GM19023 (cell line): ENCODE measurements around the gene EIF4E.
A peak's percentile ranks its signal among the peaks of the same experiment; 100 is the strongest.
"Not testable (repeated sequence)": the region's sequence is repeated elsewhere in the genome, so short reads cannot be mapped to it uniquely, and the experiment has no call there.

Source experiments
- ATAC-seq: cut with Tn5 transposase; IDR thresholded peaks from one replicate; pipeline ENCODE4 v1.9.1; 2021; ENCODE audit warnings: mild to moderate bottlenecking, moderate library complexity; ENCODE audit not compliant: unreplicated experiment

EIF4E gene

DNA sequence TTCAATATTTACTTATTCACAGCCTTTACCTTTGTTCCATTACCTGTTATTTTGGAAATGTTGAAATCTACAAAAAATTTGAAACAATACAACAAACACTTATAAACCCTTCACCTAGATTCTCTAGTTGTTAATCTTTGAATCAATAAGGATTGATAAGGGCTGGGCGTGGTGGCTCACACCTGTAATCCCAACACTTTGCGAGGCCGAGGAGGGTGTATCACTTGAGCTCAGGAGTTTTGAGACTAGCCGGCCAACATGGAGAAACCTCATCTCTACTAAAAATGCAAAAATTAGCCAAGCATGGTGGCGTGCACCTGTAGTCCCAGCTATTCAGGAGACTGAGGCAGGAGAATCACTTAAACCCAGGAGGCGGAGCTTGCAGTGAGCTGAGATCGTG lies 5.9 kb upstream of the EIF4E start:
- ATAC-seq = not testable (repeated sequence)

DNA sequence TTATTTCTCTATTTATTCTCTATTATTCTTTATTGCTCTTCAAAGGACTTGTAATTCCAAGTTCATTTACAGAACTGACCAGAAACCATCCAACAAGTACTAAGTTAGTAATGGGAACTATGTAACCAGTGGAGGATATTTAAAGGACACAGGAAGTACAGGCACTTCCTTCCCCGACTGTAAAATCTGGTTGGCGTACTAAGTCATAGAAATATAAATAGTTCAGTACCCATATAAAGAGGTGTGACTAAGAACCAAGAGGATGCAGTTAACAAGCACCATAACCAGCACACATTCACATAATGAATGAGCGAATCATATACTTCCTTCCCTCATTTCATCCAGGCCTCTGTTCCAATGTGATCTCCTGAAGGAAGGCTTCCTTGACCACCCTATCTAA lies 3.6 kb upstream of the EIF4E start:
- no peak for ATAC-seq

DNA sequence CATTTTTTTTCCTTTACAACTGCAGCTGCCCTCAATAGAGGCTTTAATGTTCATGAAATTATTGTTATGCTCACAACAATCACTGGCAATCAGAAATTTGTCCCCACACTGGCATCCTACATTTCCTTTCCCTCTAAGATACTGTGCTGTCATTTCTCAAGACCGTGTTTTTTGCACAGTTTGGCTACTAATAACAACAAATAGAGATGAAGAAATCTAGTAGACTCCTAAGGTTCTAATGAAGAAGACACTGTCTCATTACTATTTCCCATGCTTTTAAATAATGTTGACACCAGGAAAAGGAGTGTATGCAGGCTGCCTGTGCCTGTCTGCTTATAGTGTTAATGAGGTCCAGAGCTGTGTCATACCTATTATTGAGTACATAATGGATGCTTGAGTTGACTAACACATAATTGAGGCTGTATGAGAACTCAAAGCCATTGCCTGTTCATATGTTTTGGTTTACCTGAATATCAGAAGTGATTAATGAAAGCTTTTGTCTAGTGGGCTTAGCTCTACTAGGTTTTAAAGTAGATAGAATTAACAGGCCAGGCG lies 1.5 kb upstream of the EIF4E start:
- no peak for ATAC-seq

DNA sequence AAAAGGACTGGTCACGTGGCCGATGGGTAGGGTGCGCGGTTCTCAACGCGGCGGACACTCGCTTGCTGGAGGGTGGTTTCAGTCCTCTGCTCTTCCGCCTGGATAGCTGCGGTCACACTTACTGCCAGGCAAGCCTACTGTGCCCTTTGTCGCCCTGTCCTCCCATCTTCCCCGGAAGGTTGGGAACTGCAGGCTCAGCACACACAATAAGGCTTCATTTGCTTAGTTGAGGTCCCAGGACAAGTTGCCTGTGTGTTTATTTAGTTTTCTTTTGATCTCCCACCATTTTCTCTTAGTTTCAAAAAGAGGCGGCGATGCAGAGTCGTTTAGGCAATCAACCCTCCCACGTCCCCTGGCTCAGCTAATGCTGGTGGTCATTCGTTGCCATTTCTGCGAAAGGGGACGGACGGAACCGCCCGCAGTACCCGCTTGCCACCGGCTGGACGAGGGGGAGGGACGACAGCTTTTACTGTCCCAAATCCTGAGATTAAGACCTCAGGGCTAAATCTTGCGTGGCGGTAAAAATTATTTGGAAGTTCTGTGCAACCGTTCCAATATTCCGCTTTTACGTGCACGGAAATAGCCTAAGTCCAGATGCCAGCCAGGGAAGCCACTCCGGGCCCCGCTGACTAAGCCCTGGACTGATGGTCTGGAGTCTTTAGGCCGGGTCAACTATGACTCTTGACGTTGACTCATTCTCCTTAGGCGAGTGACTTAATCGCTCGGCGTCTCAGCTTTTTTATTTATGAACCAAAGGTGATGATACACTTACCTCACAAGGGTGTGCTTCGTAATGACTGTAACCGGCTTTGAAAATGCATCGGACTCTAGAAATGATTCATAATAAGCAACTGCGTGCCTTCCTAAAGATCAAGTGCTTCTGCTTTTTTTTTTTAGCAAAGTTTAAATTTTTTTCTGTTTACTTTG lies 671 bp upstream of the EIF4E start:
- peak; percentile 33 for ATAC-seq

DNA sequence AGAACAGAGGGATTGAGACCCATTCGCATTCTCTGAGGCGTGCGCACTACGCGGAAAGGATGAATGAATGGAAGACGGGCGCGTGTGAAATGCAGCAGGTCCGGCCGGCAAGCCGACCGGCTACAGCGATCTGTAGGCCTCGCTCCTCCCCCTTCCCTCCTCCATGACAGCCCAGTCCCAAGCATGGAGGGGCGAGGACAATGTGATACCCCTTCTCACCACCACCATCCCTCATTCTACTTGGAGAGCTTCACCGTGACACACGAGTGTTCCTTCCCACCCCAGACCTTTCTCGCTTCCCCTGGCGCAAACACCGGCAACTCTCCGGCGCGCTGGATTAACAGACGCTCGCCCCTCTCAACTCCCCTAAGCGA lies 815 bp downstream of the EIF4E start:
- peak; percentile 45 for ATAC-seq

DNA sequence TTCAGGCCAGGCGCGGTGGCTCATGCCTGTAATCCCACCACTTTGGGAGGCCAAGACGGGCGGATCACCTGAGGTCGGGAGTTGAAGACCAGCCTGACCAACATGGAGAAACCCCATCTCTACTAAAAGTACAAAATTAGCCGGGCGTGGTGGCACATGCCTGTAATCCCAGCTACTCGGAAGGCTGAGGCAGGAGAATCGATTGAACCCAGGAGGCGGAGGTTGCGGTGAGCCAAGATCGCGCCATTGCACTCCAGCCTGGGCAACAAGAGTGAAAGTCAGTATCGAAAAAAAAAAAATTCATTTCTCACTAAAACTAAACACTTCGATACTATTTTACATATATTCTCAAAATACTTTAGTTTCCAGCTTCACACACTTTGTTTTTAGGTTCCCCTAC lies 2.7 kb downstream of the EIF4E start:
- ATAC-seq = not testable (repeated sequence)

DNA sequence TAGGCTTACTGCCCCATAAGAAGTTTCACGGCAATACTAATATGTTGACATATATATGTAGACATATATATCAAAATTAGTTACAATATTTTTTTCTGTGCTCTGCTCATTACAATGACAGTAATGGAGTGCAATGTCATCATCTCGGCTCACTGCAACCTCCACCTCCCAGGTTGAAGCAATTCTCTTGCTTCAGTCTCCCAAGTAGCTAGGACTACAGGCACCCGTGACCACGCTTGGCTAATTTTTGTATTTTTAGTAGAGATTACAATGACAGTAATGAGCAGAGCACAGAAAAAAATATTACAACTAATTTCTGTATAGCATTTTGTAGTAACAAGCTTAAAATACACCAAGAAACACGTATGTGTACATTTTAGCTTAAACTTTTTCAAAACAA lies 7.6 kb downstream of the EIF4E start:
- ATAC-seq = no peak

DNA sequence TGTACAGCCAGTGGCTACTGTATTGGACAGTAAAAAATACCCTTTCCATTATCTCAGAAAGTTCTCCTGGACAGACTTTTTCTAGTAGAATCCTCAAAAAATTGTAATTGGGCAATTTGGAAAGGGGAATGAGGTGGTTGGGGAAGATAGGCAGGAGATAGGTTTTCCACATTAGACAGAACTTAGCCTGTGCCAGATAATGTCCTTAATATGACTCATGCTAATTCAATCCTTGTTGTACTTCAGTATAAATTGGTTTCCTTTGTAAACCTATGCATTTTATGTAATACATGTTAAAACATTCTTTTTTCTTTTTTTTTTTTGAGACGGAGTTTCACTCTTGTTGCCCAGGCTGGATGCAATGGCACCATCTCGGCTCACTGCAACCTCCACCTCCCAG lies 8.9 kb downstream of the EIF4E start:
- no peak for ATAC-seq

DNA sequence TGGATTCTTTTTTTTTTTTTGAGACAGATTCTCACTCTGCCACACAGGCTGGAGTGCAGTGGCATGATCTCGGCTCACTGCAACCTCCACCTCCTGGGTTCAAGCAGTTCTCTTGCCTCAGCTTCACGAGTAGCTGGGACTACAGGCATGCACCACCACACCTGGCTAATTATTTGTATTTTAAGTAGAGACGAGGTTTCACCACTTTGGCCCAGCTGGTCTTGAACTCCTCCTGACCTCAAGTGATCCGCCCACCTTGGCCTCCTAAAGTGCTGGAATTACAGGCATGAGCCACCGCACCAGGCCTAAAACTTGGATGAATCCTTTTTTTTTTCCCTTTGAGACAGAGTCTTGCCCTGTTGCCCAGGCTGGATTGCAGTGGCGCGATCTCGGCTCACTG lies 18.2 kb downstream of the EIF4E start:
- ATAC-seq = not testable (repeated sequence)

DNA sequence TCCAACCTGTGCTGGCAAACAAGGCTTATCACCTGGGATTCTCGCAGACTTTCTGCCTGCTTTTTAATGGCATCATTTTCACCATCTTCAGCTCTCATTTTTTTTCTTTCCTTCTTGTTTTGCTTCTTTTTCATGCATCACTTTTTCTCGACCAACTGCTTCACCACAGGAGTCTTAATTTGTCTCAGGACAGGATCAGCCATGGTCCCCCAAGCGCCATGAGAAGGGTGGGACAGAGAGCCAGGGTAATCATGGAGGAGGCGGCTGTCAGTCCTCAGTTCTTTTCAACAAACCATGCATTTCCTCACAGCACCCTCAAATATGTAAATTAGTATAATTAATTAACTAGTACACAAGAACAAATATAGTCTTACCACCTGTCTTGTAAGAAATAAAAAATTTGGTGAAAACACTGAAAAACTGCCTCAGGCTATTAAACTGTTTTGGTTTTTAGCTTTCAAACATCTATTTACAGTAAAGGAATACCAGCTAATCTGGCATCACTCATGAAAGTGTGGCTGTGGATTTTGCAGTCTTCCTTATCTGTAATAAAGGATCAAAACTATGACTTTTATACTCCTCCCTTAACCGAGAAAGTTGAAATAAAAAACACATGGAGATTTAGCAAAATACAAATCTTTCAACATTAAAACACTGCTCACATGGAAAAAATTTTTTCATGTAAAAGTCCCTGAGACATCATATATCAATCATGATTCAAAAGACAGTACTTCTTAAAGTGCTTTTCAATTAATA lies 19.1 kb downstream of the EIF4E start:
- ATAC-seq = no peak

DNA sequence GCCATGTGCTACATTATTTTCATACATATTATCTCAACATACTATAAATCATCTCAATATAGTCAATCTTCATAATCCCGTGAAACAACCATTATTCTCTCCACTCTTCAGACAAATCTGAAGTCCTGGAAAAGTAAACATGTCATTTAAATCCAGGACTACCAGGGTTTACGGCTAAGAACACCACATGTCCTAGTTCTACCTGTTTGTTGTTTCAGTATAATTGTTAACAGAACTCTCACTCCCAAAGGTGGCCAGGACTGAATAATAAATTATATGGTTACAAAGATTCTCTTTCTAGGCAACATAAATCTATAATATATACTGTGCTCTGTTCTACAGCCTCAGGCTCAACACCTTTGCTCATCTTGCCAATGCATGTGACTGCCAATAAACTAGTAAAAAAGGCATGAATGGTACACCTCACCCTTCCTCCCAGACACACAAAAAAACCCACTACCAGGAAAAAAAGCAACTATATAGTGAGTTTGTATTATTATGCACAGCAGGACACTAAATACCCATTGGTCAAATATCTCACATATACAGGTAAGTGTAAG lies 20.1 kb downstream of the EIF4E start:
- ATAC-seq = no peak

DNA sequence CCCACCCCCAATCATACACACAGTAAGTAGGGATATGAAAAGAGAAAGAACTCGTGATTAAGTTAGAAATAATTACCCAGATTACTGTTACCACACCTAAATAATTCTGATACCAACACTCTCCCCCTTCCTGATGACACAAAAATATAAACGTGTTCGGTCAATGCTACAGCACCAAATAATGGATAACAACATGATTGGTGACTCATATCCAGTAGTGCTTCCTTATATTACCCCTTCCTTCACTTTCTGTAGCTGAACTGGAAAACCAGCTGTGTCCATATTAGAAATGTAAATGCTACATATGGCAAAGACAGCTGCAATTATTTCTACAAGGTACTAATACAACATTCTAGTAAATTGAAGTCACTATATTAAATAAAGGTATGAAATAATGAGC lies 20.8 kb downstream of the EIF4E start:
- ATAC-seq = no peak

DNA sequence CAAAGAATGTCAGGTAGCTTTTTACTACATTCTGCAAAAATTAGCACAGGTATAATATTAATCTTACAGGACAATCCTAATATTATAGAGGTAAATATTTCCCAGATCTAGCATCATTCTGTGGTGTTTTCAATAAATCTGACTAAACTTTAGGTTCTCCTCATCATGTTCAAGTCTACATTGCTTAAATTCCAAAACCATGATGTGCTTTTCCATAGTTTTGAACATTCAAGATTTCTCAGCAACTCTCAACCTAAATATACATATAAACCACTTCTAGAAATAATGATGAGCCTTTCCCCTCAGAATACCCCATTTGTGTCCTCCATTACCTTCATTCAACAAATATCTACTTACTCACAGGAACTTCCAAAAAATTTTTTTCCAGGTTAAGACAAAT lies 23.1 kb downstream of the EIF4E start:
- no peak for ATAC-seq

DNA sequence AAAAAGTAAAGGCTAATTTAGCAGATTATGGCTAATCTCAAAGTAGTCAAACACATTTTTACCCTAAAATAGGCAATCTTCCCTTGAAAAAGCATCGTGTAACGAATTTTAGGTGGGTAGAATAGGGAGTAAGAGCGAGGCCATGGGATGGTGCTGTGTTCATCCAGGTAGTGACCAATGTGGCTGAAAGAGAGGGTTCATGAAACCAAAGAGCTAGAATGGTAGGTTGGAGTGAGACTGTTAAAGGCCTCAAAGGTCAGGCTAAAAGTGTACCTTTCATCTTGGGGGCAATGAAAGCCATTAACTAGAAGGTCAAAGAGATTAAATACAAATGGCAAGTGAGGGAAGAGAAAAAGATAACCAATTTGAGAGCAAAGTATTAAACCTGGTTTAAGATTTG lies 23.6 kb downstream of the EIF4E start:
- no peak for ATAC-seq

DNA sequence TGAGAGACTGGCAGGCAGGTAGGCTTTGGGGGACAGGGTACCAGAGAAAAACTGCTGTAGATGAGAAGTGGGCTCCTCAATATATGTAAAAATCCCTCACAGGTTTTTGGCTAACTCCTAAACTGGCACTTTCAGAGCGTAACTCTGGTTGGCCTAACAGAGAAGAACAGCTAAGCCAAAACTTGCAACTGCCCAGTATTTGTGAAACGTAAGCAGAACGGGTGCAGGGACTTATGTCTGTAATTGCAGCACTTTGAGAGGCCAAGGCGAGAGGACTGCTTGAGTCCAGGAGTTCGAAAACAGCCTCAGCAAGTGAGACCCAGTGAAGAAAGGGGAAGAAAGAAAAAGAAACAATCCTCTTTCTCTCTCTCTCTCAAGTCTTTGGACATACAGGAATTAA lies 25.0 kb downstream of the EIF4E start:
- no peak for ATAC-seq

DNA sequence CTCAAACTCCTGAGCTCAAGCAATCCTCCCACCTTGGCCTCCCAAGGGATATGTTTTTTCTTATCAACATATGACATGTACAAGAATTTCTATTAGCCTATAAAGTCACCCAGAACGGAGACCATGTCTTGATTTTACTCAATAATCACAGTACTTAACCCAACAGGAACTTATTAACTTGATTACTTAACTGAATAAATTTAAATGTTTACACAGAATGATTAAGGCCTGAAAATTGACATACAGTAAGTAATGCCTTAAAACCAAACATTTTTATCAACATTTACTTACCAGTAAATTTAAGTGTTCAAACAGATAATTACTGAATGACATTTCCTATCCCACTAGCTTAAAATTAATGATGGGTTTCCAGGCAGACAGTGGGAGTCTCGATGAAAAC lies 25.4 kb downstream of the EIF4E start:
- no peak for ATAC-seq

DNA sequence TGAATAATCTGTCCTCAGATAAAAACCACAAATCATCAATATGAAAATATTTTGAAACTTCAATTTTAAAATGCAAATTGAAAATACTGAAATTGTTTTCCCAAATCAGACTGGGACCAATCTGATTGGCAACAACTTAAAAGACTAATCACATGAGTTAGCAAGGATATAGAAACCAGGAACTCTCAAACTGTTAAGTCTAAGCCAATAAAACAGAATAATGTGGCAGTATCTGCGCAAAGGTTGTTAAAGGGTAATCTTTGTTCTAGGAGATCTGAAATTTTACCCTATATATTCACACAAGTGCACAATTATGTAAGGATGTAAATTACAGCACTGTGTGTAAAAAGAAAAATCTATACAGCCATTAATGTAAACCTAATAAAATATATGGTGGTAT lies 29.7 kb downstream of the EIF4E start:
- no peak for ATAC-seq

DNA sequence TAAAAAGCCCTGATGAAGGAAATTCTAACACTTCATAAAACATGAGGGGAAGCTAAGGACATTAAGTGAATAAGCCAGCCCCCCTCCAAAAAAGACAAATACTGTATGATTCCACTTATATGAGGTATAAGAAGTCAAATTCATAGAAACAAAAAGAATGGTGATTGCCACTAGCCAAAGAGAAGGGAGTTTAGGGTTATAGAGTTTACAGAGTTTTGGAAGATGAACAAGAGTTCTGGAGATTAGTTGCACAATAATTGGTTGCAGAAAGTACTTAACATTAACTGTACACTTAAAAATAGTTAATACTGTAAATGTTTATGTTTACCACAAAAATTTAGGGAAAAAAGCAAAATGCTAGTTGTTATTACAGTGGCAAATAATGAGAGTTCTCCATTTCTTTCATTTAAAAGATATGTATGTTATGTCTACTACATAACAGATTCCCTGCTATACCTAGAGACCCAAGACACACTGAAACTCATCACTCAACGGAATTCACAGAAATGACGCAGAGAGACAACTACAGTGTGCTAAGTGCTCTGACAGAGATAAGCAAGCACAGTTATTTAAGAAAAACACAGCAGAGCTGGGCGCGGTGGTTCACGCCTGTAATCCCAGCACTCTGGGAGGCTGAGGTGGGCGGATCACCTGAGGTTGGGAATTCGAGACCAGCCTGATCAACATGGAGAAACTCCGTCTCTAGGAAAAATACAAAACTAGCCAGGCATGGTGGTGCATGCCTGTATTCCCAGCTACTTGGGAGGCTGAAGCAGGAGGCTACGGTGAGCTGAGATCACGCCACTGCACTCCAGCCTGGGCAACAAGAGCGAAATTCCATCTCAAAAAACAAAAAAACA lies 37.2 kb downstream of the EIF4E start:
- ATAC-seq = no peak

DNA sequence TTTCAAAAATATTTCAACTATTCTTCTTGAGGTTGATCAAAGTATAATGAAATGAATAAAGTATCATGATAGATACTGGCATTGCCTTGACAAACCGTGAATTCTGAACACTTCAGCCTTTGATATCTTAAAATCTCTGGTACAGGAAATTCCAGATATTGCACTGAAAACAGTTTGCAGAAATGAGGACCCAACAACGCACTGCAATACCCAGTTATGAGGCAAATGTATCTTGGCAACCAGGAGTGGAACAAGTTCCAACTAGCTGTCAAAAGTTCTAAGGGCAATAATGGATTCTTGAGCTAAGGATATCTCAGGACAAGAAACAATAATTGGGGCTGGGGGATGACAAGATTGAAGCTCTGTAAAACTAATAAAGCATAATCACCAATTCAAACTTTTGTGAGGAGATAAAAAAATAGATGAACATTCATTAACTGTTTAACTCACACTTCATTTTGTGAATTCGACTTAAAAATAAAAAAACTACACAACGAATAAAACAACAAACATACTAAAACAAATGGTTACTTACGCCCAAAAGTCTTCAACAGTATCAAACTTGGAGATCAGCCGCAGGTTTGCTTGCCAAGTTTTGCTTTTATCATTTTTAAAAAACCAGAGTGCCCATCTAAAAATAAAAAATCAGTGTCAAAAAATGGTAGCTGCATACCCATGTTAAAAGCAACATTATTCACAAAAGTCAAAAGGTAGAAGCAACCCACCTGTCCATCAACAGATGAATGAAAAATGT lies 38.1 kb downstream of the EIF4E start:
- ATAC-seq = no peak

DNA sequence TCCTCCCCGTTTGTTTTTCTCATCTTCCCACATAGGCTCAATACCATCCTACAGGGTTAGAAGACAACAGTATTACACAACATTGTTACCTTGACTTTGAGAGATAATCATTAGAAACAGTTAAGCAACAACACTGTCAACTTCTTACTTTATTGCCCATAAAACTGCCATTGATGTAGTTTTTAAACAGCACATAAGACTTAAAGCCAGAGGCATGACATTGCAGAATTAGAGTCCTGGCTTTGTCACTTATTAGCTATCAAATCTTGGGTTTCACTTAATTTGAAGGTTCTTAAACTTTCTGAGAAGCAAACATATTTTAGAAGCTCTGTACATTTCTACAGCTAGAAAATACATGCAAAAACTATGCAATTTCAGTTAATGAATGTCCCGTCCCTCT lies 41.8 kb downstream of the EIF4E start:
- no peak for ATAC-seq
